Glutamatergic neuron (in vitro differentiated cells): ENCODE data around the gene RPS19BP1. TPM values are rescaled to one million over a fixed set of nuclear protein-coding genes. Genes with fewer than 3 reads are reported as not detected.

ENCODE experiments used
- DNase-seq: peaks from one replicate; pipeline ENCODE4 v3.0.0; 2022
- H3K27ac Mint-ChIP-seq: one replicate; pipeline ENCODE4 v1.8.0; 2020; ENCODE audit warnings: mild to moderate bottlenecking, mixed read lengths, inconsistent platforms; ENCODE audit not compliant: unreplicated experiment
- H3K27me3 Mint-ChIP-seq: one replicate; pipeline ENCODE4 v1.8.0; 2020; ENCODE audit warnings: mild to moderate bottlenecking, moderate library complexity, mixed read lengths, inconsistent platforms; ENCODE audit not compliant: unreplicated experiment
- H3K36me3 Mint-ChIP-seq: one replicate; pipeline ENCODE4 v1.8.0; 2020; ENCODE audit warnings: mild to moderate bottlenecking, mixed read lengths, inconsistent platforms; ENCODE audit not compliant: unreplicated experiment
- H3K4me1 Mint-ChIP-seq: one replicate; pipeline ENCODE4 v1.8.0; 2020; ENCODE audit warnings: mild to moderate bottlenecking, low read depth, mixed read lengths, inconsistent platforms; ENCODE audit not compliant: unreplicated experiment
- H3K4me3 Mint-ChIP-seq: one replicate; pipeline ENCODE4 v1.8.0; 2020; ENCODE audit warnings: mild to moderate bottlenecking, mixed read lengths, inconsistent platforms; ENCODE audit not compliant: unreplicated experiment
- H3K9me3 Mint-ChIP-seq: one replicate; pipeline ENCODE4 v1.8.0; 2020; ENCODE audit warnings: mild to moderate bottlenecking, moderate library complexity, mixed read lengths, inconsistent platforms; ENCODE audit not compliant: unreplicated experiment
- long read RNA-seq: library from polyadenylated mRNA; unstranded; transcript quantifications from one replicate; pipeline ENCODE4 v2.0.0, GENCODE V29; 2020; ENCODE audit not compliant: unreplicated experiment
- total RNA-seq: library from RNA; stranded (reverse); fragmentation: NEBNext Ultra II Directional; extraction: Animal tissue kit (Norgen Biotek cat#: 25700); gene quantifications from one replicate; pipeline ENCODE4 v1.2.1, GENCODE V29; 2021; ENCODE audit not compliant: unreplicated experiment
- TF ChIP-seq, protein P1 (sequence below): fragments of 200-600 bp; sonication (generic); IDR thresholded peaks from one replicate; pipeline ENCODE4 v1.5.0; 2021; ENCODE audit not compliant: partially characterized antibody, unreplicated experiment

RPS19BP1 gene, protein sequence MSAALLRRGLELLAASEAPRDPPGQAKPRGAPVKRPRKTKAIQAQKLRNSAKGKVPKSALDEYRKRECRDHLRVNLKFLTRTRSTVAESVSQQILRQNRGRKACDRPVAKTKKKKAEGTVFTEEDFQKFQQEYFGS
- 59.6 TPM for total RNA-seq
- long read RNA-seq, transcript RPS19BP1-201 (4 exons, 927 nt): major isoform, 108 of 115 reads
- long read RNA-seq, partial matches to known transcripts: 0 of 115 reads
- long read RNA-seq, other reads (novel, unspliced or antisense): 2 of 115 reads

DNA sequence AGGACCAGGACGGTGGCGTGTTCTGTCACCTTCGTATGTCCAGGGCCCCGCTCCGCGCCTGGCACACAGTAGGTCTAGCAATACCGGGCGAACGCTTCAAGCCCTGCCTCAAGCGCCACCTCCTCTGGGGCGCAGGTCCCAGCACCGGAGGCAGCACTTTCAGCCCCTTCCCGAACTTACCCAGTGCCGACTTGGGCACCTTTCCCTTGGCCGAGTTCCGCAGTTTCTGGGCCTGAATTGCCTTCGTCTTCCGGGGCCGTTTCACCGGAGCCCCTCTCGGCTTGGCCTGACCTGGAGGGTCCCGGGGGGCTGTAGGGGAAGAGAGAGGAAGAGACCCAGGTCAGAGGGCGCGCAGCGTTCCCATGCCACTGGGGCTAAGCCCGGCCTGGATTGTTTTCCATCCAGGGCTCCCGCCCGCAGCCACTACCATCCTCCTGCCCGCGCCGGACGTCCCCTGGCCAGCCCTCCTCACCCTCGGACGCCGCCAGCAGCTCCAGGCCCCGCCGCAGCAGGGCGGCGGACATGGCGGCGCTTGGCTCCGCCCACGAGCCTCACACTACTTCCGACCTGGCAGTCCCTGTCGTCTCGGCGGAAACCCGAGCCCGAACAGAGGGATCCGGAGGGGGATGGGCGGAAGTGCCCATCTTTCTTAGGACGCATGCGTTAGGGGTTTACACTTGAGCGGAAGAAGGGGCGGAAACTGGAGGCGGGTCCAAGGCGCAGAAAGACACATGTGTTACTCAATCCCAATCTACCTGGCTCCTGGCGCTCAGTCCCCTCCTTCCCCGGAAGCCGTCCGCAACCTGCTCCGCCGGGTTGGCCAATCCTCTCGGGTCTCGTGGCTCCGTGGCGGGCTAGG, at the start of gene RPS19BP1:
Gene RPS19BP1, minus strand, starts transcription at position 534 of the 859 bp plus-strand sequence. Its CDS starts 10 bp downstream, at position 524.
- Mint-ChIP-seq H3K4me1 (peaks cover 37% of the 10 kb centered on the region), H3K27me3 (peaks cover 9% of the 10 kb centered on the region), H3K9me3 (peaks cover 13% of the 10 kb centered on the region), H3K36me3 (no peaks in the 10 kb centered on the region), H3K4me3 (peak within 1 kb of the TSS; percentile 95), H3K27ac (peak within 1 kb of the TSS; percentile 81)
- TF ChIP-seq, protein P1, sequence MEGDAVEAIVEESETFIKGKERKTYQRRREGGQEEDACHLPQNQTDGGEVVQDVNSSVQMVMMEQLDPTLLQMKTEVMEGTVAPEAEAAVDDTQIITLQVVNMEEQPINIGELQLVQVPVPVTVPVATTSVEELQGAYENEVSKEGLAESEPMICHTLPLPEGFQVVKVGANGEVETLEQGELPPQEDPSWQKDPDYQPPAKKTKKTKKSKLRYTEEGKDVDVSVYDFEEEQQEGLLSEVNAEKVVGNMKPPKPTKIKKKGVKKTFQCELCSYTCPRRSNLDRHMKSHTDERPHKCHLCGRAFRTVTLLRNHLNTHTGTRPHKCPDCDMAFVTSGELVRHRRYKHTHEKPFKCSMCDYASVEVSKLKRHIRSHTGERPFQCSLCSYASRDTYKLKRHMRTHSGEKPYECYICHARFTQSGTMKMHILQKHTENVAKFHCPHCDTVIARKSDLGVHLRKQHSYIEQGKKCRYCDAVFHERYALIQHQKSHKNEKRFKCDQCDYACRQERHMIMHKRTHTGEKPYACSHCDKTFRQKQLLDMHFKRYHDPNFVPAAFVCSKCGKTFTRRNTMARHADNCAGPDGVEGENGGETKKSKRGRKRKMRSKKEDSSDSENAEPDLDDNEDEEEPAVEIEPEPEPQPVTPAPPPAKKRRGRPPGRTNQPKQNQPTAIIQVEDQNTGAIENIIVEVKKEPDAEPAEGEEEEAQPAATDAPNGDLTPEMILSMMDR: no peak
- DNase-seq: peak; percentile 98

DNA sequence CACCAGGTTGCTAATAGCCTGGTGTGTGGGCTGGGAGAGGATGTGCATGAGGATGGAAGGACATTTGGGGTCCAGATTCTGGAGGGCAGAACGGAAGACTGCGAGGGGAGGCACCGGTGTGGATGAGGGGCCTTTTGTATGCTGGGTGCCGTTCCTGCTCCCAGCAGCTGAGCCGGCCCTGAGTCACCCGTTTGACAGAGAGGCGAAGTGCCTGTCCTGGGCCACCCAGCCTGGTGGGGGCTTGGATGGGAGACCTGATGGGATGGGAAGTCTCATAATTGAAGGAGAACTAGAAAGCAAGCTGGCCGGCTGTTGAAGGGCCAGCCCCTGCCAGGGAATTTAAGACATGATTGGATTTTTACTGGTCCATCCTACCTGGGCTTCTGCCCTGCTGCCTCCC, 48.8 kb upstream of the RPS19BP1 start:
- H3K27me3 Mint-ChIP-seq: peaks cover 10% of the 10 kb centered on the region
- H3K4me1 Mint-ChIP-seq: peaks cover 10% of the 10 kb centered on the region
- no peak for DNase-seq
- H3K9me3 Mint-ChIP-seq: peaks cover 9% of the 10 kb centered on the region
- TF ChIP-seq, protein P1: no peak
- H3K36me3 Mint-ChIP-seq: peaks cover 9% of the 10 kb centered on the region
- H3K4me3 Mint-ChIP-seq: no peak overlapping the region
- no peak overlapping the region for H3K27ac Mint-ChIP-seq

DNA sequence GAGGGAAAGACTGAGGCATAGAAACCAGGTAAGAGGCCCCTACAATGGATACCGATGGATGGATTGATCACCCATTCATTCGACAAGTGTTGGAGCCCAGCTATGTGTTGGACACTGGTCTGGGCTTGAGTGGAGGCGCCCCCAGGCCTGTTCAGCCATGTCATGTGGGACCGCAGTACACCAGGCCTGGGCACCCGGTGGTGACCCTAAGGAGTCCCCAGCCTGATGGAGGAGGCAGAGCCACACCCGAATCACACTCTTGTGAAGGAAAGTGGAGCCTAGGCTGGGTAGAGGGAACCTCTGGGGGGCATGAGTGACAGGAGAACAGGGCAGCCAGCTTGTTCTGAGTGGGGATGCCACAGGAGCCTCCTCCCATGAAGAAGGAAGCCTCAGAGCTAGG, 48.2 kb upstream of the RPS19BP1 start:
- peaks cover 10% of the 10 kb centered on the region for H3K4me1 Mint-ChIP-seq
- peaks cover 10% of the 10 kb centered on the region for H3K27me3 Mint-ChIP-seq
- H3K9me3 Mint-ChIP-seq: peaks cover 9% of the 10 kb centered on the region
- TF ChIP-seq, protein P1: no peak
- no peak overlapping the region for H3K4me3 Mint-ChIP-seq
- H3K27ac Mint-ChIP-seq: no peak overlapping the region
- H3K36me3 Mint-ChIP-seq: peaks cover 9% of the 10 kb centered on the region
- no peak for DNase-seq

DNA sequence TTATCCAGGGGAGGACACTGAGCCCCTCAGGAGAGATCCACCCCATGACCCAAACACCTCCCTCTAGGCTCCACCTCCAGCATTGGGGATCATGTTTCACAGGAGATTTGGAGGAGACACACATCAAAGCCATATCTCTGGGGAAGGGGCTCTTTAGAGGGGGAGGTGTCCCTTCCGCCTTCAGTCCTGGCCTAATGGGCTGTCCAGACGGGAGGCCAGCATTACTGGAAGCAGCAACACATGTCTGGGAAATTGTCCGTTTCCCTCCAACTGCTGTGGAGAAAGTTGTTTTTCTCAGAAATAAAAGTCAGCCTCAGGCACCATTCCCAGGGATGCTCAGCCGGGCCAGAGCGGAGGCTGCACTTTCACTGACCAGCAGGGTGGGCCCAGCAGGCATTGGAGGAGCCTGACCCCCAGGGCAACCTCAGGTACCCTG, 47.5 kb upstream of the RPS19BP1 start:
- Mint-ChIP-seq H3K4me1 (peaks cover 10% of the 10 kb centered on the region), H3K4me3 (no peak overlapping the region), H3K36me3 (peaks cover 9% of the 10 kb centered on the region), H3K27ac (no peak overlapping the region), H3K9me3 (peaks cover 9% of the 10 kb centered on the region), H3K27me3 (peaks cover 10% of the 10 kb centered on the region)
- TF ChIP-seq, protein P1: no peak
- DNase-seq: no peak
